GM19468 (cell line): Measurements from ENCODE around the gene ADGRV1.

Experiments used
- ATAC-seq: cut with Tn5 transposase; IDR thresholded peaks from one replicate; pipeline ENCODE4 v1.9.1; 2021; ENCODE audit warnings: mild to moderate bottlenecking, moderate library complexity, moderate number of reproducible peaks; ENCODE audit not compliant: unreplicated experiment; ENCODE audit errors: extremely low read depth

The ADGRV1 gene

DNA sequence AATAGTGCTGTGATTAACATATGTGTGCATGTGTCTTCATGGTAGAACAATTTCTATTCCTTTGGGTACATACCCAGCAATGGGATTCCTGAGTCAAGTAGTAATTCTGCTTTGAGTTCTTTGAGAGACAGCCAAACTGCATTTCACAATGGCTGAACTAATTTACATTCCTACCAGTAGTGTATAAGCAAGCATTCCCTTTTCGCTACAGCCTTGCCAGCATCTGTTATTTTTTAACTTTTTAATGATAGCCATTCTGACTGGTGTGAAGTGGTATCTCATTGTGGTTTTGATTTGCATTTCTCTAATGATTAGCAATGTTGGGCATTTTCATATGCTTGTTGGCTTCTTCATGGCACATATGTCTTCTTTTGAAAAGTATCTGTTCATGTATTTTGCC, 516.0 kb downstream of the ADGRV1 start:
- ATAC-seq, result peak; percentile 77

DNA sequence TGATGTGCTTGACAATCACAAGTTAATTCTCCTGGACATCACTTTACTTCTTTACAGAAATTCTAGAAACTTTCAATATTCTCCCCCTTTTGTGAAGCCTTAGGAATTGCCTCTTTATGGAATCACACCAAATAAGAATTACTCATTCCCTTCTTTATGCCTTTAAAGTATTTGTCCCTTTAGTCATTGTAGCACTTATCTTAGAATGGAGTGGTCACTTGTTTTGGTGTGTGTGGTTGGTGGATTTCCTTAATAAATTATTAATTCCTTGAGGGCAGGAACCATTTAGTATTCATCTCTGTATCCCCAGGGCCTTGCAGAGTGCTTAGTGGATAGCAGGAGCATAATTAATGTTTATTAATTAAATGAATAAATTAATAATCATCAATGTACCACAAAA, 517.5 kb downstream of the ADGRV1 start:
- ATAC-seq, result no peak

DNA sequence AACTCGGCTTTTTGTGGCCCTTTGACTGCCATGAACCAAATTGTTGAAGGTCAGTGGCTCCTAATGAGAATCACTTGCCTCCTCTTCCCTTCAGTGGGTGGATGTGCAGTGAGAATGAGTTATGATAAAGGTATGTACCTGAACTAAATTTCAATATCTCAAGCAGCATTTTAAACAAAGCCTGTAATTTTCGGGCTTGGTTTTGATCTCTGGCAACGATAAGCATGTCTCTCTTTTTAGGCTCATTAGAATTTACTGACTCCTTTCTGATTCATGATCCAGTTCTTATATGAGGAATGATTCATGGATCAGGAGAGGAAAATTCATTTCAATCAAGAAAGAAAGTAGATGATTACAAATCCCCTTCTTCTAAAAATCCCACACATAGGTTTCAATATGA, 519.0 kb downstream of the ADGRV1 start:
- no peak for ATAC-seq

DNA sequence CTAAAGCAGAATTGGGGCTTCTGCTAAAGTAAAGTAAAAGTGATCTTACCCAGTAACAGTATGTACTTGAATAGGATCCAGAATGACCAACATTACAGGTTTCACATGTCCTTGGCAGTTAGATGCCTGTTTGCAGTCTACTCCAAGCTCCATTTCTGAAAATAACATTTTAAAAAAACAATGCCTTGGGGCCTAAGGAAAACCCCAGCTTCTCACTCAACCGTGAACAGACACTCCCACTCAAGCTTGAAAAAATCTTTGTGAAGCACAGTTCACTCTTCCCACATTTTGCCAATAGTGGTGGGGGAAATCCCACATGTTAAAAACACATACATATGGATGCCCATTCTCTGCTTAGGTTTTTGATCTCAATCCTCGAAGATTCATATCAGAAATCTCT, 520.4 kb downstream of the ADGRV1 start:
- ATAC-seq, result no peak

DNA sequence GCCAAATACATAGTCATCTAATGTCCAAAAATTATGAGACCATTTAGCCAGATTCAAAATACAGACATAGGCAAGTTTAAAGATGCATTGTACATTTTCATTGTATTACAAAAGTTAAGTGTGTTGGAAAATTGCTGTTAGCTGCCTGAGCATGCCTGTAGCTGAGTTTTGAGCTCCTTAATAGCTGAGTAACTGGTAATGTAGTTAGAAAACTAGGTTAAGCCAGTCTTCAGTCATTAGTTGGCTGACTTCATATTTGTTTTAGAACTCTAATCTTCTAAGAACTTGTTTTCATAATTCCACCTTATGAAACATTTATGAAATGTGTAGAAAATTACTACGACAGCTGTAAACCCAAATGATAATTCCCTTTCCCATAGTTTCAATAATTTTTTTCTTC, 531.2 kb downstream of the ADGRV1 start:
- no peak for ATAC-seq

DNA sequence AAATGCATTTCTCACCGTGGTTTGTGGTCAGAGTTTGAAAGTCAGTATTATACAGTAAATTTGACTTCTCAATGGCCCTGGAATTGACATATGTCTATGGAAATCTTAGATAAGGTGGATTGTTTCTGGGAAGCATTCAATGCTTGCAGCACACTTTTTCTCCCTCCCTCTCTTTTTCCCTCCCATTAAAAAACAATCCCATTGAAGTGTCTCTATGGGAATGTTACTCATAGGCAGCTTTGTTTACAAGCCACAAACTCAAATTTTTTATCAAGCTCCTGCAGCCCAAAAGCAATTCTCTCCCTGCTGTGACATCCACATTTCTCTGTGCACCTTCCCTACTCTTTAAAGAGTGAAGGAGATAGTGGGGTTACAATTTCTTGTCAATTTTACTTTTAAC, 532.4 kb downstream of the ADGRV1 start:
- no peak for ATAC-seq

DNA sequence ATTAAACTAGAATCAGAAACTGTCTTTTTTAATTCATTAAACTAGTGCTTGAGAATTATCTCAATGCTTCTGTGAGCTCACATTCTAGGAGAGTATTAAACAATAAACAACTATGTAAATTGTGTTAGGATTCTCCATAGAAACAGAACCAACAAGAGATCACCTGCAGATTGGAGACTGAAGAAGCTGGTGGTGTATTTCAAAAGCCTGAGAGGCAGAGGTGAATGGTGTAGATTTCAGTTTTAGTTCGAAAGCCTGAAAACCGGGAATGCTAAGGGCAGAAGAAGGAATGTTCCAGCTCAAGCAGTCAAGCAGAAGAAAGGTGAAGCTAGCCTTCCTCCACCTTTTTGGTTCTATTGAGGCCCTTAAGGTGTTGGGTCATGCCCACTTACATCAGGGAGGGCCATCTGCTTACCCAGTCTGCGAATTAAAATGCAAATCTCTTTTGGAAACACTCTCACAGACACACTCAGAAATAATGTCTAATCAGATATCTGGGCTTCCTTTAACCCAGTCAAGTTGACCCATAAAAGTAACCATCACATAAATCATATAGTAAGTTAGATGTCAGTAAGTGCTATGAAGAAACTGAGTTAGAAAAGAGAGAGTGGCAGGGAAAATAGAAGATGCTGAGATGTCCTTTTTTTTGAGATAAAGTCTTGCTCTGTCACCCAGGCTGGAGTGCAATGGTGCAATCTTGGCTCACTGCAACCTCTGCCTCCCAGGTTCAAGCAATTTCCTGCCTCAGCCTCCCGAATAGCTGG, 533.1 kb downstream of the ADGRV1 start:
- ATAC-seq, result no peak

DNA sequence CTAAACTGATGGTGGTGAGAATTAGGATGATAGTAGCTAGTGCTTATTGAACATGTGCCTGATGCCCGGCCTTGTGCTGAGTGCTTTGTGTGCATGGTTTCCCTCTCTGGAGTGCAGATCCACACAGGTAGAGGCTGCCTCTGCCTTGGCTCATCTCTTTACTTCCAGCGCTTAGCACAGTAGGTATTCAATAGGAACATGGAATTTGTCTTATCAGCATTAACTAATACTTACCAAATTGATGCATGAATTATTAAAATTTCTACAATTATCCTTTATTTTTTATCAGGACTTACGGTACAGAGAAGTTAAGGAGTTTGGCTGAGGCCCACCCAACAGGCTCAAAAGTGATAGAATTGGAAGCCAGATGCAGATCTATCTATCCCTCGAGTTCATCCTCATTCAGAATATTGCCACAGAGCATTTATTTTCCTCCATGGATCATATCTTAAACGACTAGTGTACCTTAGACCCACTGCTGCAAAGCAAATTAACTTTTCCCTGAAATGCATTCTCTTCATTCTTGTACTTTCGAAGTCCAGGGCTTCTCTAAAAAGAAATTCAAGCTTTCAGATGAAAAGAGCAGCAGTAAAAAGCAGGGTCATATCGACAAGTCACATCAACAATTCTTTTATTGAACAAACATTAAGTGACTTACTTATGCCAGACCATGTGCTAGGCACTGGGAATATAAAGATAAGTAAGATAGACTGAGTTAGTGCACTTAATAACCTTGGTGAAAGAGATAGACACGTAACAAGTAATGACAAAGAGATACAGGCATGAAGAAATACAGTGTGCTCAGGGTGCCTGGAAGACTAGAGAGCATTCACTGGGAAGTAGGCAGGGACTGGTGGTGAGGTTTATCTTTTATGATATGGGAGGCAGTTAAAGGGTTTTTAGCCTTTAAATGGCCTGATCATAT, 534.5 kb downstream of the ADGRV1 start:
- ATAC-seq, result no peak

DNA sequence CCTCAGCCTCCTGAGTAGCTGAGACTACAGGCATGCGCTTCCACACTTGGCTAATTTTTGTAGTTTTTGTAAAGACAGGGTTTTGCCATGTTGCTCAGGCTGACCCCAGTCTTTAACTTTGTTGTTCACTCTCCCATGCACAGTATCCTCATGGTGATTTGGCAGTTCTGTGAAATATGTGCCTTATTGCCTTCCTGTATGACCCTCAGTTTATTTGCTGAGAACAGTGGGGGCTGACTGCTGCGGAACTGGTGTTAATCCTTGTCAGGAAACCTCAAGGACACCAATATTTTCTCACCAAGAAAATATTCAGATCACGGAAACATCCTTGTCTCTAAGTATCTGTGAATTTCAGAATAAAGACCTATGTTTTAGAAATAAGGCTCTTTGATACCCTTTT, 536.7 kb downstream of the ADGRV1 start:
- ATAC-seq, result no peak

DNA sequence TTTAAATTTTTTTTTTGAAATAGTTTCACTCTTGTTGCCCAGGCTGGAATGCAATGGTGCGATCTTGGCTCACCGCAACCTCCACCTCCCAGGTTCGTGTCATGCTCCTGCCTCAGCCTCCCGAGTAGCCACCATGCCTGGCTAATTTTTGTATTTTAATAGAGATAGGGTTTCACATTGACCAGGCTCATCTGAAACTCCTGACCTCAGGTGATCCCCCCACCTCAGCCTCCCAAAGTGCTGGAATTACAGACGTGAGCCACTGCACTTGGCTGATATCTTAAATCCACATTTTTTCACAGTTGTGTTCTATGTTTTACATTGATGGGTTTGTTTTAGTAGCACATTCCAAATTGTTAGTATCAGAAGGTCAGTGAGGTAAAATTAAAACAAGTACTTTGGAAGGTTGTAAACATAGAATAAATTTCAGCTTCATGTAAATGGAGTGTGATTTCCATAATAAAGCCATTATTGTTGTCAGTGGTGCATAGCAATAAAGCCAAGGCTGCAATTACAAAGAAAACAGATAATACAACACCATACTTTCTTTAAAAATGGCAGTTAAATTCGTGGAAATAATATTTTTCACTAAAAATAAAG, 537.3 kb downstream of the ADGRV1 start:
- ATAC-seq, result no peak

DNA sequence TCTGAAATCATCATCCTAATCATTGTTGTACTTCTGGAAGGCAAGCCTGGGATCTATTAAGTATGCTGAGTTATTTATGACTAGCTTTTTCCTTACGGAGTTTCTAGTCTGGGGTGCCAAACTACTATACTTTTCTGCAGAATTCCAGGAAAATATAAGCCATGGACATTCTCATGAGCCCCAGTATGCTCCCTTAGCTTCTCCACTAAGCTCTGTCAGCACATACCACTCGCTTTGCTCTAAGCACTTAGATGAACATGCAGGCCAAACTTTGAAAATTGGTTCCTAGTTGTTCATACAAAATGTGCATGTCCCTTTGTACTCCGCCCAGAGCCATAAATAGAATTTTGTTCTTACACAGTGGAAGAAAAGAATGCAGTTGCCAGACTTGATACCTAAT, 539.9 kb downstream of the ADGRV1 start:
- no peak for ATAC-seq

DNA sequence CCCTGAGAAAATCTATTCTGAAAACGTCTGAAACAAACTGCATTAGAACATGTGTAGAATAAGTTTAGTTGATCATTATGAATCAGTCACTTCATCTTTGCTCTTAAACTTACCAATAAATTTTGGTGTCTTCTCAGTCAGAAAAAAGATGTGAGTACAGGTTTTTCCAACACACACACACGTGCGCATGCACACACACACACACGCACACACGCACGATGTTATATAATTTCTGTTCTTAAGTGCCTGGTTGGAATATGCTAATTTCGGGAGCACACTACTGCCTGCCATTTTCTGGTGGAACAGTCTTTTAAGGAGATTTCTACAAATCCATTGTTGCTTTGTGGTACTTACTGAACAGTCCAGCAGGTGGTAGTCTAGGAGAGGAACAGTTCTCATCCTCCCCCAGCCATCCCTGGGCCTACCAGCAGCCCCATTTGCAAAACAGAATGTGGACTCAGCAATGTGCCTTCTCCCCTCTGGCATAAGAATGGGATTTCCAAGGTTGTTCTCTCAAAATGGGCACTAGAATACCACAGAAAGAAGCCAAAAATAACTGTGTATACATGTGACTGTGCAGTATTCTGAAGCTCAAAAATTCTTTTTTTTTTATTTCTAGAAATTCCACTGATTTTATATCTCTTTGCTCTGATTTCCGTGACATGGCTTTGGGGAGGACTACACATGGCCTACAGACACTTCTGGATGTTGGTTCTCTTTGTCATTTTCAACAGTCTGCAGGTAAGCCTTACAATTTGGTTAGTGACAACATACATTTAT, 543.2 kb downstream of the ADGRV1 start:
- ATAC-seq, result peak; percentile 77

DNA sequence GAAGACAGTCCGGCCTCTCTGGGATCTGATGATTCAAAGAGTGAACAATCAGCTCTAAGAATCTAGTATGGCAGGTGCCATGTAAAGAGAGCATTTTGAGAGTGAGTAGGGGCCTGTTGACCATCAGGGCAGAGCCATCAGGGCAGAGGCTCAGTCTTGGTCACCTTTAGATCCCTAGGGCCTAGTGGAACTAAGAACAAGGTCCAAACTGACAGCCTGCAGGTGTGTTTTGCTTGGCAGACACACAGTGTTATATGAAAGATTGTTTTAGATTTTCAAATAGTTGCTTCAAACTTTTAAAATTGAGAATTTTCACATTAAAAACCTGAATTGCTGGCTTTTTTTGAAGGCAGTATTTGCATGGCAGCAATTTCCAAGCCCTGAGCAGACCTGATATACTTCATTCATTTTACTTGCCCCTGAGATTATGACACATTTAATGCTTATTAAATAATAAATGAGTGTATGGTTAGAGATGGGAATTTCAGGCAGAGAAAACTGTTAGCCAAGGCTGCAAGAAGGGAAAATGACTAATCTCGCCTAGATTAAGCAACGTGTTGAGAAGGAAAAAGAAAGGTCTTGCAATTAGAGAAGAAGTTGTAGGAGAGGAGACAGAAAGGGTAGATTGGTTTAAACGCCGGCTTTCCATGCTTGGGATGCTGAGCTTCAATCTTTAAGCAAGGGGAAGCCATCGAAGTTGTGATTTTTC, 544.9 kb downstream of the ADGRV1 start:
- no peak for ATAC-seq

DNA sequence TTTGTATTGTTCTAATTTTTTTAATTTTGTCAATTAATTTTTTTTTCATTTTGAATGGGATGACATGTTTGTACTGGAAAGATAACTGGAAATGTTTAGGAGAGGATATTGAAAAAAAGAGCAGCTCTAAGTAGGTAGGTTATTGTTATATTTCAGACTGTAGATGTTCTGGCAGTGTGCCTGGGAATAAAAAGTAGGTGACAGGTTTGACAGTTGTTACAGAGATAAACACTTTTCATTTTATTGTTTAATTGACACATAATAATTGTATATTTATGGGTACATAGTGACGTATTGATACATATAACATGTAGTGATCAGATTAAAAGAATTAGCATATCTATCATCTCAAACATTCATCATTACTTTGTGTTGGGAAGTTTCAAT, 545.5 kb downstream of the ADGRV1 start:
- ATAC-seq, result no peak

DNA sequence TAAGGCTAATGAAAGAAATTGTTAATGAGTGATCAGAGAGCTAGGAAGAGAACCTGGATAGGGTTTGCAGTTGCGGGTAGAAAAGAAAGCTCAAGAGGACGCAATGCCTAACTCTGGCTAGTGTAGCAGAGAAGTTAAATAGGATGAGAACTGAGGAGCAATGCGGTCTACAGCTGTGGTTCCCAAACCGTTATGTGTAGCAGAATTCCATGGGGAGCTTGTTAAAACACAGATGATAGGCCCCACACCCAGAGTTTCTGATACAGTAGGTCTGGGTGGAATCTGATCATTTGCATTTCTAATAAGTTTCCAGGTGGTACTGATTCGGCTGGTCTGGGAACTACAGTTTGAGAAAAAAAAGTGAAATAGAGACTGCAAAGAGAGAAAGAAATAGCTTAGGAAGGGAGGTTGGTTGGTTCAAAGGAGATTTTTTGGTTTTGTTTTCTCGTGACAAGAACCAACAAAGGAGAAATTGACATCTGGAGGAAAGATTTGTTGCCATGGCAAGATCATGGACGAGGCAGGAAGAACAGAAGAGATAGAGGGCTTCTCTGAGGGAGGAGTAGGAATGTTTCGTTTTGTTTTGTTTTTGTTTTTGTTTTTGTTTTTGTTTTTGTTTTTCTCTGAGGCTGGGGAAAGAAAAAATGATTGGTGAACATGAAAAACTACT, 548.4 kb downstream of the ADGRV1 start:
- ATAC-seq, result no peak

DNA sequence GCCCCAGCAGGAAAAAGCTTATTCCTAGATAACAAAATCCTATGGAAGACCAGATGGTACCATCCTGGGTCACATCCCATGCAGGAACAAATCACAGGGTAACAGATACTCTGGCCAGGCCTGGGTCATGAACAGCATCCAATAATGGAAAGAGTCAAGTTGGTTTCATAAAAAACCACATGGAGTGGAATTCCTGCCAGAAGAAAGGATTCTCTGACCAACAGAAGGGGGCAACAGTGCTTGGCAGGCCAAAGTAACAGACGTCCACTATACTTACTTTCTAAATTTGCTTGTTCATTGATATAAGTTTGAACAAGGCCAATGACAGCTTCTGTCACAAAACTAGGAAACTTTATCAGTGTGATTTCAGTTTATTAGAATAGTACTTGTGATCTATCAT, 551.0 kb downstream of the ADGRV1 start:
- ATAC-seq, result no peak

DNA sequence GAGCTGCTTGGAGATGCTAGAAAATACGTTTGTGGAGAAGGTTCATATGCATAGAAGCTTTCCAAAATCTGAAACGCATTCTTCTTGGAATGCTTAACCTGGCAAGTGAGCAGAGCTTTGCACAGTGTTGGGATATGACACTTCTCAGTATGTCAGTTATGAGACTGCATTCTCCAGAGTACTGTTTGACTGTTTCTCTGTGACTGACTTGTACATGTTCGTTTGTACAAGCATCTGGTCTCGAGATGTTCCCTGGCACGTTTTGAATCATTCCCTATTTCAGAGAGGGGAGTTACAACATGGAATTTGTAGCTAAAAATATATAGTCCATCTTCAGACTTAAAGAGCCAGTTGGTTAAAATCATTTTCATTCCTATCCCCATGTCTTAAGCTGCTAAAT, 552.1 kb downstream of the ADGRV1 start:
- no peak for ATAC-seq

DNA sequence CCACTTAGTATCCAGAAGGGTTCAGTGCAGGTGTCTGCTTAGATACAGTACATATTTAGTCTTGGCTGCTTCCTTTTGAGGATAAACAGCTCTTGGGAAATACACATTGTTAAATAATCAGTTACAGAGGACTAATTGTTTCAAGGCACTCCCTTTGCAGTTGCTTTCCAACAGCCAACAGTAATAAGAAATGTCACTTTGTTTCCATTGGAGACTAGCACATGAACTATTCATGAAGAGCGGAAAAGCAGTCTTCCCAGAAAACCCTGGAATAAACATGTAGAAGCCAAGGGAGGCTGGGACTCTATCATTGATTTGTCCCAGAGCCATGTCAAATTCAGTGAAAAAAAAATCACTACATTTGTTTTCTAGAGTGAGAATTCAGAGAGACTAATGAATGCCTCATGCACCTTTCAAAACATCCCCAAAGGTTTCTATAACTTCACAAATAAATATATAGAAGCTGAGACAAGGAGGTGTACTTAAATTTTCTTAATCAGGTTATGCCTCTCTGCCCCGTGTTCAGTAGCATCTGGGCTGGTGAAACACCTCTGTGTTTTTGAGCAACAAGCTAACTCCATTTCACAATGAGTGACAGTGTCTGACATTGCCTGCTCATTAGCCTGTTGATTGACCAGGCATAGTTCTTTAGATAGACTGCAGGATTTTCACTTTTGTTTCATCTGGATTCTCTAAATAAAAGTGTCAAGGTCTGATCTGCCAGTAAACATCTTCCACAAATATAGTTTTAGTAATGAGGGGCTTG, 553.1 kb downstream of the ADGRV1 start:
- no peak for ATAC-seq

DNA sequence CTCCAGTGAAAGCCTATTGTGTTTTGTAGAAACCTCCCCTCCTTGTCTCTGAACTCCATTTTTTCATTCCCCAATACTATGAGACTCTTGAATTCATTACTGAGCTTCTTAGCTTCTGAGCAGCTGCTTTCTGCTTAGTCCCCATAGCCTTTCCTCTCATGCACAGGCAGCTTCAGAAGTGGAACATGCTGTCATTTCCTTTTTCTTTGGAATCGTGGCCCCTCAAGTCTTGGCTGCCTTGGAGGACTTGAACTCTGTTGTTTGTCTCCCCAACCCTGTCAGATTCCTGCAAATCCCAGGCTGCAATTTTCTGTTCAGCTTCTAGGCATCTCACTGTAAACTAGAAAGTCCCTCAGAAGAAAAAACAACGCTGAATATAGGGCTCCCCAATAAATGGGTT, 556.1 kb downstream of the ADGRV1 start:
- no peak for ATAC-seq
